HepG2 (cell line): ENCODE data around the gene ERLEC1. TPM values are rescaled to one million over a fixed set of nuclear protein-coding genes. Genes with fewer than 3 reads are reported as not detected.

Experiments
- CERS6 ChIP-seq: sonication (generic); formaldehyde crosslinking; IDR thresholded peaks from 2 replicates; pipeline ENCODE4 v1.5.0; 2020; ENCODE audit warnings: missing genetic modification reagents
- GPN1 ChIP-seq: sonication (generic); formaldehyde crosslinking; IDR thresholded peaks from 2 replicates; pipeline ENCODE4 v1.5.1; 2020; ENCODE audit warnings: missing genetic modification reagents, borderline replicate concordance
- KDM3A ChIP-seq: IDR thresholded peaks from 2 replicates; pipeline ENCODE4 v1.6.1; 2018; ENCODE audit warnings: low read depth, missing compliant biosample characterization
- KLF15 ChIP-seq: sonication (generic); formaldehyde crosslinking; IDR thresholded peaks from 2 replicates; pipeline ENCODE4 v1.8.1; 2023; ENCODE audit warnings: borderline replicate concordance, mild to moderate bottlenecking, inconsistent platforms, missing genetic modification reagents, mixed read lengths
- RFXAP ChIP-seq: sonication (generic); formaldehyde crosslinking; IDR thresholded peaks from 2 replicates; pipeline ENCODE4 v1.4.0; 2020; ENCODE audit warnings: missing genetic modification reagents, borderline replicate concordance
- SKIL ChIP-seq: sonication (generic); formaldehyde crosslinking; IDR thresholded peaks from 2 replicates; pipeline ENCODE4 v1.8.0; 2022; ENCODE audit warnings: missing genetic modification reagents, mild to moderate bottlenecking, moderate library complexity, borderline replicate concordance
- TEAD2 ChIP-seq: sonication (generic); formaldehyde crosslinking; IDR thresholded peaks from 2 replicates; pipeline ENCODE4 v1.9.0; 2021; ENCODE audit warnings: missing genetic modification reagents
- ZBTB38 ChIP-seq: sonication (generic); formaldehyde crosslinking; IDR thresholded peaks from 2 replicates; pipeline ENCODE4 v1.5.1; 2020; ENCODE audit warnings: mild to moderate bottlenecking, missing genetic modification reagents
- ZNF232 ChIP-seq: sonication (generic); formaldehyde crosslinking; IDR thresholded peaks from 2 replicates; pipeline ENCODE4 v1.4.0; 2020; ENCODE audit warnings: missing genetic modification reagents, borderline replicate concordance
- ZNF549 ChIP-seq: sonication (generic); formaldehyde crosslinking; IDR thresholded peaks from 2 replicates; pipeline ENCODE4 v1.5.0; 2020; ENCODE audit warnings: missing genetic modification reagents
- ZNF737 ChIP-seq: sonication (generic); formaldehyde crosslinking; IDR thresholded peaks from 2 replicates; pipeline ENCODE4 v1.5.0; 2020; ENCODE audit warnings: missing genetic modification reagents, mild to moderate bottlenecking, borderline replicate concordance
- ZNF768 ChIP-seq: sonication (generic); formaldehyde crosslinking; IDR thresholded peaks from 2 replicates; pipeline ENCODE4 v1.4.0; 2020; ENCODE audit warnings: missing genetic modification reagents
- ZSCAN22 ChIP-seq: sonication (generic); formaldehyde crosslinking; IDR thresholded peaks from 2 replicates; pipeline ENCODE4 v1.4.0; 2020; ENCODE audit warnings: mild to moderate bottlenecking, missing genetic modification reagents
- polyA plus RNA-seq, 8 experiments: library from polyadenylated mRNA; depleted of rRNA in 3 of 8; stranded (reverse) in 7 of 8; unstranded in 1 of 8; fragments of >200 nt; fragmentation: Illumina TruSeq in 4 of 8; extraction: Trizol in 4 of 8; gene quantifications; 2 replicates each; pipeline versions ENCODE4 v1.2.1 to v1.2.3, GENCODE V29; 2011 to 2016; ENCODE audit warnings: low read depth in 4 of 8, missing spikeins in 1 of 8, mixed read lengths in 1 of 8; ENCODE audit not compliant: insufficient read depth in 1 of 8
- total RNA-seq, 5 experiments: library from RNA; depleted of rRNA; stranded (reverse); fragments of >200 nt; fragmentation: Illumina TruSeq; extraction: Trizol; gene quantifications; 2 replicates each; pipeline ENCODE4 v1.2.3, GENCODE V29; 2016; ENCODE audit warnings: low read depth in 1 of 5
- TF ChIP-seq, protein P1 (sequence below): sonication (generic); formaldehyde crosslinking; IDR thresholded peaks from 2 replicates; pipeline ENCODE4 v1.4.0; 2020; ENCODE audit warnings: missing genetic modification reagents
- TF ChIP-seq, protein P2 (sequence below): sonication (generic); formaldehyde crosslinking; IDR thresholded peaks from 2 replicates; pipeline ENCODE4 v1.8.1; 2023; ENCODE audit warnings: mild to moderate bottlenecking, missing genetic modification reagents
- TF ChIP-seq, protein P3 (sequence below): fragments of 450-650 bp; IDR thresholded peaks from 2 replicates; pipeline ENCODE4 v1.6.1; 2016

ERLEC1 gene
- total and polyA plus RNA-seq, 2 of the 13 experiments (the other 11 are each of a cell fraction or from before 2014, with no cell fraction given) = 87.3 to 88.4 TPM

DNA sequence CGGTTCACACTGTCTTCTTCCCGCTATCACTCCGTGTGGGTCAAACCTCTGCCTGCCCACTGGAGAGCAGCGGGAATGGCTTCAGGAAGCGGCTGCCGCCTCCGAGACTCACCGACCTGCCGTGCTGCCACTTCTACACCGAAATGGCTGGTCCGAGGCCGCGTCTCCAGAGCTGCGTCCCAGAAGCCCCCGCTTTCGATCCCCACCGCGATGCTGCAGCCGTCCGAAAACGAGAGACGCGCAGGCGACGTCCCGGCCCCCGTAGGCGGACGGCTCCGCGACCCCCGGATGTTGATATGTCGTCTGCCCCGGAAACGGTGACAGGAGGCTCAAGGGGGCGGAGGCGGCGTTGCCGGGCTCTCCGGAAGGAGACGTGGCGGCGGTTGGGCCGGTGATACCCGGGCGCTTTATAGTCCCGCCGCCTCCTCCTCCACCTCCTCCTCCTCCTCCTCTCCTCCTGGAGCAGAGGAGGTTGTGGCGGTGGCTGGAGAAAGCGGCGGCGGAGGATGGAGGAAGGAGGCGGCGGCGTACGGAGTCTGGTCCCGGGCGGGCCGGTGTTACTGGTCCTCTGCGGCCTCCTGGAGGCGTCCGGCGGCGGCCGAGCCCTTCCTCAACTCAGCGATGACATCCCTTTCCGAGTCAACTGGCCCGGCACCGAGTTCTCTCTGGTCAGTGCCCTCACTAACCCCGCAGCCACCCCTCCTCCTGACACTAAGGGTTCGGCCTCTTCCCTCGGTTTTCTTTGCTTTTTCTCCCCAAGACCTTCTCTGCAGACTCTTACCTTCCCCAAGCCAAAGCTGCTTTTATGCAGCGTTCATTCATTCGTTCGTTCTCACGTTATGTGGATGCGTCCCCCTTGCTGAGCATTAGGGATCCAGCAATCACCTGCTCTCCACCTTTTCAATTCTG, at the start of gene ERLEC1, which contains the start of gene ASB3 (continued):
- TF ChIP-seq SKIL (CRISPR knock-in tag) (peak; percentile 63; the same call in 1 of the 2 replicates), KLF15 (CRISPR knock-in tag) (no peak; the same call in 1 of the 2 replicates), KDM3A (CRISPR knock-in tag) (peak; percentile 99), RFXAP (CRISPR knock-in tag) (peak; percentile 97; the same call in 1 of the 2 replicates), CERS6 (CRISPR knock-in tag) (no peak), ZNF768 (CRISPR knock-in tag) (peak; percentile 80), TEAD2 (0 out of 2 replicates have a peak, but pooled peaks have one; percentile 24), GPN1 (CRISPR knock-in tag) (no peak), ZSCAN22 (no peak), ZNF737 (CRISPR knock-in tag) (no peak), ZNF232 (CRISPR knock-in tag) (peak; percentile 91; the same call in 1 of the 2 replicates), ZBTB38 (CRISPR knock-in tag) (peak; percentile 89; the same call in 1 of the 2 replicates), ZNF549 (CRISPR knock-in tag) (0 out of 2 replicates have a peak, but pooled peaks have one; percentile 74)
- TF ChIP-seq, protein P1, sequence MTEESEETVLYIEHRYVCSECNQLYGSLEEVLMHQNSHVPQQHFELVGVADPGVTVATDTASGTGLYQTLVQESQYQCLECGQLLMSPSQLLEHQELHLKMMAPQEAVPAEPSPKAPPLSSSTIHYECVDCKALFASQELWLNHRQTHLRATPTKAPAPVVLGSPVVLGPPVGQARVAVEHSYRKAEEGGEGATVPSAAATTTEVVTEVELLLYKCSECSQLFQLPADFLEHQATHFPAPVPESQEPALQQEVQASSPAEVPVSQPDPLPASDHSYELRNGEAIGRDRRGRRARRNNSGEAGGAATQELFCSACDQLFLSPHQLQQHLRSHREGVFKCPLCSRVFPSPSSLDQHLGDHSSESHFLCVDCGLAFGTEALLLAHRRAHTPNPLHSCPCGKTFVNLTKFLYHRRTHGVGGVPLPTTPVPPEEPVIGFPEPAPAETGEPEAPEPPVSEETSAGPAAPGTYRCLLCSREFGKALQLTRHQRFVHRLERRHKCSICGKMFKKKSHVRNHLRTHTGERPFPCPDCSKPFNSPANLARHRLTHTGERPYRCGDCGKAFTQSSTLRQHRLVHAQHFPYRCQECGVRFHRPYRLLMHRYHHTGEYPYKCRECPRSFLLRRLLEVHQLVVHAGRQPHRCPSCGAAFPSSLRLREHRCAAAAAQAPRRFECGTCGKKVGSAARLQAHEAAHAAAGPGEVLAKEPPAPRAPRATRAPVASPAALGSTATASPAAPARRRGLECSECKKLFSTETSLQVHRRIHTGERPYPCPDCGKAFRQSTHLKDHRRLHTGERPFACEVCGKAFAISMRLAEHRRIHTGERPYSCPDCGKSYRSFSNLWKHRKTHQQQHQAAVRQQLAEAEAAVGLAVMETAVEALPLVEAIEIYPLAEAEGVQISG = peak; percentile 97
- TF ChIP-seq, protein P2, sequence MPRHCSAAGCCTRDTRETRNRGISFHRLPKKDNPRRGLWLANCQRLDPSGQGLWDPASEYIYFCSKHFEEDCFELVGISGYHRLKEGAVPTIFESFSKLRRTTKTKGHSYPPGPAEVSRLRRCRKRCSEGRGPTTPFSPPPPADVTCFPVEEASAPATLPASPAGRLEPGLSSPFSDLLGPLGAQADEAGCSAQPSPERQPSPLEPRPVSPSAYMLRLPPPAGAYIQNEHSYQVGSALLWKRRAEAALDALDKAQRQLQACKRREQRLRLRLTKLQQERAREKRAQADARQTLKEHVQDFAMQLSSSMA (CRISPR knock-in tag) = no peak; the same call in 1 of the 2 replicates
- TF ChIP-seq, protein P3, sequence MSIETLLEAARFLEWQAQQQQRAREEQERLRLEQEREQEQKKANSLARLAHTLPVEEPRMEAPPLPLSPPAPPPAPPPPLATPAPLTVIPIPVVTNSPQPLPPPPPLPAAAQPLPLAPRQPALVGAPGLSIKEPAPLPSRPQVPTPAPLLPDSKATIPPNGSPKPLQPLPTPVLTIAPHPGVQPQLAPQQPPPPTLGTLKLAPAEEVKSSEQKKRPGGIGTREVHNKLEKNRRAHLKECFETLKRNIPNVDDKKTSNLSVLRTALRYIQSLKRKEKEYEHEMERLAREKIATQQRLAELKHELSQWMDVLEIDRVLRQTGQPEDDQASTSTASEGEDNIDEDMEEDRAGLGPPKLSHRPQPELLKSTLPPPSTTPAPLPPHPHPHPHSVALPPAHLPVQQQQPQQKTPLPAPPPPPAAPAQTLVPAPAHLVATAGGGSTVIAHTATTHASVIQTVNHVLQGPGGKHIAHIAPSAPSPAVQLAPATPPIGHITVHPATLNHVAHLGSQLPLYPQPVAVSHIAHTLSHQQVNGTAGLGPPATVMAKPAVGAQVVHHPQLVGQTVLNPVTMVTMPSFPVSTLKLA = peak; percentile 76
